ENCODE data around the gene CNTN1.

GRCh38 chr12:40801861-40802260 lies 109.6 kb downstream of the CNTN1 start:
- no peak for TF ChIP-seq BHLHE40 (IDR thresholded peaks at IDR 0.05; ENCODE audit: borderline replicate concordance)
- no peak for TF ChIP-seq SUZ12 (IDR thresholded peaks at IDR 0.05)
- TF ChIP-seq FOXK2 (IDR thresholded peaks at IDR 0.05), result no peak
- TF ChIP-seq ELF4 (IDR thresholded peaks at IDR 0.05), result no peak
- no peak for TF ChIP-seq SP1 (IDR thresholded peaks at IDR 0.05)
- TF ChIP-seq FOXA1 (IDR thresholded peaks at IDR 0.05), result no peak
- no peak for TF ChIP-seq ZNF384 (IDR thresholded peaks at IDR 0.05)

Measured in HEK293T (cell line).